Vagina (tissue), 2 donors: Measurements from ENCODE around the gene DNAJA3. TPM values are rescaled to one million over a fixed set of nuclear protein-coding genes. Genes with fewer than 3 reads are reported as not detected.

Source experiments
- DNase-seq, 2 donors: peaks; one replicate each; pipeline ENCODE4 v3.0.0-alpha.2; 2017; ENCODE audit errors: extremely low spot score in 2 of 2
- H3K27ac ChIP-seq: fragments of 200-600 bp; sonication (generic); one replicate; pipeline ENCODE4 v1.5.1; 2019
- H3K27me3 ChIP-seq: fragments of 200-600 bp; sonication (generic); one replicate; pipeline ENCODE4 v1.5.1; 2019
- H3K36me3 ChIP-seq, 2 donors: fragments of 200-600 bp; sonication (generic); one replicate each; pipeline ENCODE4 v1.5.1; 2017 to 2019
- H3K4me1 ChIP-seq: fragments of 200-600 bp; sonication (generic); one replicate; pipeline ENCODE4 v1.5.1; 2019
- H3K4me3 ChIP-seq, 2 donors: fragments of 200-600 bp; sonication (generic); 1 replicate in 1 of 2; 2 replicates in 1 of 2; pipeline ENCODE4 v1.5.1; 2016 to 2019
- H3K9me3 ChIP-seq: fragments of 200-600 bp; sonication (generic); one replicate; pipeline ENCODE4 v1.5.1; 2019
- POLR2A ChIP-seq, 2 donors: fragments of 450-650 bp; IDR thresholded peaks; one replicate each; pipeline ENCODE4 v1.6.1; 2017; ENCODE audit warnings: antibody characterized with exemption in 2 of 2, mild to moderate bottlenecking in 2 of 2, moderate library complexity in 2 of 2
- POLR2AphosphoS5 ChIP-seq, 2 donors: sonication (generic); formaldehyde crosslinking; IDR thresholded peaks; one replicate each; pipeline ENCODE4 v1.9.0; 2017; ENCODE audit warnings: antibody characterized with exemption in 2 of 2, mild to moderate bottlenecking in 2 of 2, low read depth in 1 of 2; ENCODE audit not compliant: insufficient read depth in 1 of 2
- intact Hi-C: fragments of 100-400 bp; cut with DNase I; formaldehyde crosslinking; loops from one replicate; pipeline ENCODE4 v1.15.1; 2023
- total RNA-seq: library from RNA; depleted of rRNA; stranded (reverse); fragments of >200 nt; gene quantifications from one replicate; pipeline ENCODE4 v1.2.3, GENCODE V29; 2016
- TF ChIP-seq, protein P1 (sequence below), 3 experiments: fragments of 450-650 bp in 2 of 3; fragments of 200-600 bp in 1 of 3; sonication (generic) in 1 of 3; IDR thresholded peaks; one replicate each; pipeline ENCODE4 v1.5.1; 2017 to 2019; ENCODE audit warnings: antibody characterized with exemption in 3 of 3, mild to moderate bottlenecking in 2 of 3, moderate library complexity in 2 of 3

The DNAJA3 gene
- total RNA-seq, 1 donor from 2014 or later = 33.6 TPM

DNA sequence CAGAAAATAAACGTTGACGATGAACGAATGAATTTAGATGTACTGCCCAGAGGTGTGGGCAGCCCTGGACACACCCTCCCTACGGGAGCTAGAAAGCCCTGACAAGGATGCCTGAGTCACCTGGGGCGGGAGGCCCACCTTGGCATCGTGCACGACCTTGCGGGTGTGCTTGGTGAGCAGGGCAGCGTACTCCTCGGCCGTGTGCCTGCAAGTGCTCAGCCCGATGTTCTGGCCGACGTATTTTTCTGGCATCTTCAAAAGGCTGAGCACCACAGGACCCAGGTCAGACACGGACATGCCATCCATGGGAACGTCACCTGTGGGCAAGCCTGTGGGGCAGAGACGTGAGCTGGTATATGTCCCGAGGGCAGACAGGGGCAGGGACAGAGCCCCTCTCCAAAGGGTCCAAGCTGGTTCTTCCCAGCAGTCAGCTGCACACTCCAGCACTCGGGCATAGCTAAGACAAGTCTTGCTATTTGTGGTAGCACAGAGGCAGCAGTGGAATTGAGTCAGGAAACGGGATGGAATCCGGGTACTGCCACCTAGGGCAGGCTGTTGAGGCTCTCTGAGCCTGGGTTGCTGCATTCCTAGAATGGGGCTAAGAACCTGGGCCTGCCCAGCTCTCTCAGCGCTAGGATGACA lies 38.0 kb downstream of the DNAJA3 start:
- no peaks in the 10 kb centered on the region for H3K9me3 ChIP-seq
- no peaks in the 10 kb centered on the region for H3K27me3 ChIP-seq
- TF ChIP-seq, protein P1, sequence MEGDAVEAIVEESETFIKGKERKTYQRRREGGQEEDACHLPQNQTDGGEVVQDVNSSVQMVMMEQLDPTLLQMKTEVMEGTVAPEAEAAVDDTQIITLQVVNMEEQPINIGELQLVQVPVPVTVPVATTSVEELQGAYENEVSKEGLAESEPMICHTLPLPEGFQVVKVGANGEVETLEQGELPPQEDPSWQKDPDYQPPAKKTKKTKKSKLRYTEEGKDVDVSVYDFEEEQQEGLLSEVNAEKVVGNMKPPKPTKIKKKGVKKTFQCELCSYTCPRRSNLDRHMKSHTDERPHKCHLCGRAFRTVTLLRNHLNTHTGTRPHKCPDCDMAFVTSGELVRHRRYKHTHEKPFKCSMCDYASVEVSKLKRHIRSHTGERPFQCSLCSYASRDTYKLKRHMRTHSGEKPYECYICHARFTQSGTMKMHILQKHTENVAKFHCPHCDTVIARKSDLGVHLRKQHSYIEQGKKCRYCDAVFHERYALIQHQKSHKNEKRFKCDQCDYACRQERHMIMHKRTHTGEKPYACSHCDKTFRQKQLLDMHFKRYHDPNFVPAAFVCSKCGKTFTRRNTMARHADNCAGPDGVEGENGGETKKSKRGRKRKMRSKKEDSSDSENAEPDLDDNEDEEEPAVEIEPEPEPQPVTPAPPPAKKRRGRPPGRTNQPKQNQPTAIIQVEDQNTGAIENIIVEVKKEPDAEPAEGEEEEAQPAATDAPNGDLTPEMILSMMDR (IDR thresholded peaks at IDR 0.05) = no peak
- TF ChIP-seq POLR2AphosphoS5 (IDR thresholded peaks at IDR 0.05; ENCODE audit: insufficient read depth in 1 of 2, low read depth in 1 of 2) = no peak
- no peak for TF ChIP-seq POLR2A (IDR thresholded peaks at IDR 0.05)
- H3K4me3 ChIP-seq = no peak overlapping the region
- H3K36me3 ChIP-seq = peaks cover 0 to 20% of the 10 kb centered on the region in 2 donors
- no peaks in the 10 kb centered on the region for H3K4me1 ChIP-seq
- DNase-seq = no peak
- intact Hi-C loops = no loop called here
- H3K27ac ChIP-seq = no peak overlapping the region

DNA sequence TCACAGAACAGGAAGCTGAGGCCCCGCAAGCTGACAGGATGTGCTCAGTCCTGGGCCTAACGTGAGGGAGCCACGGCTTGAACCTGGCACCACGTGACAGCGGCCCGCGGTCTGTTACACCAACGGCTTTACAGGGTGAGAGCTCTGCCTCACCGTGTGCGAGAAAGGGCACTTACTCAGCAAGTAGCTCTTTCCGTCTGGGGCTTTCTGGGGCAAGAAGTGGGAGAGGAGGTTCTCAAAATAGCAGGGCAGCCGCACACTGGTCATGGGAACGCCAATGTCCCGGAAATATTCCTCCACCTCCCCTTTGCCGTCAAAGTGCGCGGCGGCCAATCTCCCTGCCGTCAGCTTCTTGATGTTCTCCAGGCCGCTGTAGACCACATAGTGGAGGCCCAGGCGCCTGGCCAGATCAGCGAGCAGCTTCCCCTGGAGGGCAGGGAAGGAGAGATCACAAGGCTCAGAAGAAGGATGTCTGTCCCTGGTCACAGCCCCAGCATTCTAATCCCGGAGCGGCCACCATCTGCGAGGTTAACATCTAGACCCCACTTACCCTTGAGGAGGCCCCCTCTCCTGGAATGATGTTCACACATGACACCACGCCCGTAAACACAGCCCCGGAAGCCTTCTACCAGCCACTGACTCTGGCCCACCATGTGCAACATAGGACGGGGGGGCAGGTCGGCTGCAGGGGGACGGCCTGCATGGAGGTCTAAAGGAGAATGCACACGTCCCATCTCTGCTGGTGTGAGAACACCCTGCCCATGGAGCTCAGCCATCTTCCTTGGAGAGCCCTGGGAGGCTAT lies 40.5 kb downstream of the DNAJA3 start:
- no peak for DNase-seq
- Histone ChIP-seq H3K27ac (no peak overlapping the region), H3K4me1 (no peaks in the 10 kb centered on the region), H3K27me3 (no peaks in the 10 kb centered on the region), H3K36me3 (peaks cover 0 to 26% of the 10 kb centered on the region in 2 donors), H3K9me3 (no peaks in the 10 kb centered on the region), H3K4me3 (no peak overlapping the region)
- peak in 1 of 2 donors; percentile 13 for TF ChIP-seq POLR2AphosphoS5 (IDR thresholded peaks at IDR 0.05; ENCODE audit: insufficient read depth in 1 of 2, low read depth in 1 of 2)
- TF ChIP-seq, protein P1 (IDR thresholded peaks at IDR 0.05) = no peak
- intact Hi-C loops = no loop called here

DNA sequence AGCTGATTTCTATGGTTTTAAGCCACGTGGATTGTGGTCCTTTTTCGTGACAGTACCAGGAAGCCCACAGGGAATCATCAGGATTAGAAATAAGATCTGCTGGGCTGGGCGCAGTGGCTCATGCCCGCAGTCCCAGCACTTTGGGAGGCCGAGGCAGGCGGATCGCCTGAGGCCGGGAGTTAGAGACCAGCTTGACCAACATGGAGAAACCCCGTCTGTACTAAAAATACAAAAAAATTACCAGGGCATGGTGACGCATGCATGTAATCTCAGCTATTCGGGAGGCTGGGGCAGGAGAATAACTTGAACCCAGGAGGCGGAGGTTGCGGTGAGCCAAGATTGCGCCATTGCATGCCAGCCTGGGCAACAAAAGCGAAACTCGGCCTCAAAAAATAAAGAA lies 42.2 kb downstream of the DNAJA3 start:
- peaks cover 0 to 26% of the 10 kb centered on the region in 2 donors for H3K36me3 ChIP-seq
- H3K4me1 ChIP-seq = peaks cover under 1% of the 10 kb centered on the region
- H3K27ac ChIP-seq = no peak overlapping the region
- no peaks in the 10 kb centered on the region for H3K27me3 ChIP-seq
- TF ChIP-seq, protein P1 (IDR thresholded peaks at IDR 0.05) = no peak
- TF ChIP-seq POLR2AphosphoS5 (IDR thresholded peaks at IDR 0.05; ENCODE audit: insufficient read depth in 1 of 2, low read depth in 1 of 2) = no peak
- TF ChIP-seq POLR2A (IDR thresholded peaks at IDR 0.05) = no peak
- no peaks in the 10 kb centered on the region for H3K9me3 ChIP-seq
- no peak for DNase-seq
- H3K4me3 ChIP-seq = no peak overlapping the region
- intact Hi-C loops = no loop called here

DNA sequence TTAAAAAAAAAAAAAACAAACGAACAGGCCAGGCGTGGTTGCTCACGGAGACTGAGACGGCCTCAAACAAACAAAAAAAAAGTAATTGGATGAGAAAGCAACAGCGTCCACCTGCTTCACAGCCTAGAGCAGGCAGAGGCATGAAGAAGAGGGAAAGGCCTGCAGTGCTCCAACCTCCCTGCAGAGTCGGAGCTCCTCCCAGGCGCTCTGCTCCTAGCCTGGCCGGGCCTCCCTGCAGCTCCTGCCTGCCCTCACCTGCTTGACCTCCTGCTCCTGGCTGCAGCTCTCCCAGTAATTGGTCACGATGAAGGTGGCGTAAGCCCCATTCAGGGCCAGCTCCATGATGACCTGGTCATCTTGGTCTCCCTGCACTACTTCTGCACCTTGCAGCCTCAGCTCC lies 43.3 kb downstream of the DNAJA3 start:
- Histone ChIP-seq H3K9me3 (no peaks in the 10 kb centered on the region), H3K4me1 (peaks cover 11% of the 10 kb centered on the region), H3K4me3 (no peak overlapping the region), H3K36me3 (peaks cover 0 to 26% of the 10 kb centered on the region in 2 donors), H3K27ac (no peak overlapping the region), H3K27me3 (no peaks in the 10 kb centered on the region)
- no peak for TF ChIP-seq POLR2A (IDR thresholded peaks at IDR 0.05)
- TF ChIP-seq, protein P1 (IDR thresholded peaks at IDR 0.05) = no peak
- TF ChIP-seq POLR2AphosphoS5 (IDR thresholded peaks at IDR 0.05; ENCODE audit: insufficient read depth in 1 of 2, low read depth in 1 of 2) = no peak
- DNase-seq = no peak
- intact Hi-C loops = no loop called here

DNA sequence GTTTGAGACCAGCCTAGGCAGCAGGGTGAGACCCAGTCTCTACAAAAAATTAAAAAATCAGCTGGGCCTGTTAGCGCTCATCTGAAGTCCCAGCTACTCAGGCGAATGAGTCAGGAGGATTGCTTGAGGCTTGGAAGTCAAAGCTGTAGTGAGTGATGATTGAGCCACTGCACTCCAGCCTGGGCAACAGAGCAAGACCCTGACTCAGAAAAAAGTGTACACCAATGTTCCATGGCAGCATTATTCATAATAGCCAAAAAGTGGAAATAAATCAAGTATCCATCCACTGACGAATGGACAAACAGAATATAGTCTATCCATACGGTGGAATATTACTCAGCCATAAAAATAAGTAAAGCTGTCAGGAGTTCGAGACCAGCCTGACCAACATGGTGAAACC lies 46.2 kb downstream of the DNAJA3 start:
- Histone ChIP-seq H3K4me3 (no peak overlapping the region), H3K9me3 (no peaks in the 10 kb centered on the region), H3K36me3 (peaks cover 0 to 12% of the 10 kb centered on the region in 2 donors), H3K4me1 (peaks cover 27% of the 10 kb centered on the region), H3K27me3 (no peaks in the 10 kb centered on the region), H3K27ac (no peak overlapping the region)
- no peak for DNase-seq
- TF ChIP-seq, protein P1 (IDR thresholded peaks at IDR 0.05) = no peak
- TF ChIP-seq POLR2A (IDR thresholded peaks at IDR 0.05) = no peak
- intact Hi-C loops = no loop called here
